Measurements from ENCODE around the gene PPA2. TPM values are rescaled to one million over a fixed set of nuclear protein-coding genes. Genes with fewer than 3 reads are reported as not detected.
"Not testable (repeated sequence)": the region's sequence is repeated elsewhere in the genome, so short reads cannot be mapped to it uniquely, and the experiment has no call there.

PPA2 gene
- total RNA-seq, 1 donor from 2014 or later: 59.2 TPM

DNA sequence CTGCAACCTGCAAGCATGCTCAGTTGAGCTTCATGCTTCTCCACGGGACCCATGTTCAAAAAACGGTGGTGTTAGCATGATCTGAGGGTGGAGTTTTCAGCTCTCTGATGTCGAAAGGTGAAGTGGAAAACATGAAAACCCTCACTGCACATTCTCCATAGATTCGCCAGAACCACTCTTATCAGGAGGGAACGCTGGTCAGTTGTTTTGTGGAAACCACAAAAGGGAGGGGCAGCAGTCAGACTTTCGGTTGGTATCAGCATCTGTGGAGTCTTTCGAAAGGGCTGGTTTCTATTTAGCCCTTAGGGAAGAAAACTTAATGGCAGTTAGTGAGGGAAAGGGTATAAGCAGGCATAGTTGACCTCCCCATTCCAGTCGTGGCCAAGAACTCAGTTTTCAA lies 12.6 kb downstream of the PPA2 start:
- intact Hi-C loops (cut with micrococcal nuclease): no loop called here

DNA sequence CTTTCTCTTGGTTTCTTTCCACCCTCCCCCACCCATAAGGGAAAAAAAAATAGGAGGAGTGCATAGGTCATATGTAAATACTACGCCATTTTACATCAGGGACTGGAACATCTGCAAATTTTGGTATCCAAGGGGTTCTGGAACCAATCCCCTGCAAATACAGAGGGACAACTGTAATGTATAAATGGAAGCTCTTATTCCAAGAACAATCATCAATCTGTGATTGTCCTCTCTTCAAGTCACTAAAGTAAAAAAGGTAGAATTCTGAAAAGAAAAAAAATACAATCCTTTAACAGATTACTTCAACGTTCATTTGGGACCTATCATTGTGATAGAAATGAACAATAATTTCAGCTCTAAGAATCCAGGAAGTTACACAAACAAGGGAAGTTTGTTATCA lies 13.6 kb downstream of the PPA2 start:
- intact Hi-C loops (cut with micrococcal nuclease): no loop called here

DNA sequence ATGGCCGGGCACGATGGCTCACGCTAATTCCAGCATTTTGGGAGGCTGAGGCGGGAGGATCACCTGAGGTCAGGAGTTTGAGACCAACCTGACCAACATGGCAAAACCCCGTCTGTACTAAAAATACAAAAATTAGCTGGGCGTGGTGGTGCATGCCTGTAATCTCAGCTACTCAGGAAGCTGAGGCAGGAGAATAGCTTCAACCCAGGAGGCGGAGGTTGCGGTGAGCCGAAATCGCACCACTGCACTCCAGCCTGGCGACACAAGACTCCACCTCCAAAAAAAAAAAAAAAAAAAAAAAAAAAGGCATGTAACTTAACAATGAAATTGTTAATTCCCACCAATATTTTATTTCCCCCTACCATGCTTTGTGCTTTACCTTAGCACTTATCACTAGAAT lies 15.3 kb downstream of the PPA2 start:
- intact Hi-C loops (cut with micrococcal nuclease): not testable (repeated sequence)

DNA sequence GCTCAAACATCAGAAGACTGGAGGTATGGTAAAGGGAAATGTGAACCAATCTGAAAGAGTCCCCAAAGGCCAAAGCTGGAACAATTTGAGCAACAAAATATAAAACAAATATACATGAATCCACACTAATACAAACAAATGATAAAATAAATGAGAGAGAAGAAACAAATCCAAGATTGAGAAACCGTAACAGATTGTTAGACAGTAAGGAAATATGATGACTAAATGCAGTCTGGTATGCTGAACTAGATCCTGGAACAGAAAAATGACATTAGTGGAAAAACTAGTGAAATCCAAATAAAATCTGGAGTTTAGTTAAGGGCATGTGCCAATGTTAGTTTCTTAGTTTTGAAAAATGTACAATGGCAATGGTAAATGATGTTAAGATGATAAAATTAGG lies 15.9 kb downstream of the PPA2 start:
- intact Hi-C loops (cut with micrococcal nuclease): no loop called here

DNA sequence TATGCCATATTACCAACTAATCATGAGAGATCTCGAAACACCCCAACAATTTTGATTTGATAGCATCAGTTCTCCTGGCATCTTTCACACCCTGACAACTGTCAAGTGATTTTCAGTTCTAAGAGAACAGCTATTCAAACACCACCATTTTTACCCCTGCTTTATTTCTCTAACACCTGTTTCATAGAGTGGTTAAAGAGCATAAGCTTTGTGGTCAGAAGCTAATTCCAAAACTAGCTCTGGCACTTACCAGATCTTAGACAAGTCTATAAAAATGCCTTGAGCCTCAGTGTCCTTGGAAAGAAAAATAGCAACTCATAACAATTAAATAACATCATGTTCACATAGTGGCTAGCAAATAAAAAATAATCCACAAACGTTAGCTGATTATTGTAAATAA lies 17.9 kb downstream of the PPA2 start:
- intact Hi-C loops (cut with micrococcal nuclease): no loop called here

DNA sequence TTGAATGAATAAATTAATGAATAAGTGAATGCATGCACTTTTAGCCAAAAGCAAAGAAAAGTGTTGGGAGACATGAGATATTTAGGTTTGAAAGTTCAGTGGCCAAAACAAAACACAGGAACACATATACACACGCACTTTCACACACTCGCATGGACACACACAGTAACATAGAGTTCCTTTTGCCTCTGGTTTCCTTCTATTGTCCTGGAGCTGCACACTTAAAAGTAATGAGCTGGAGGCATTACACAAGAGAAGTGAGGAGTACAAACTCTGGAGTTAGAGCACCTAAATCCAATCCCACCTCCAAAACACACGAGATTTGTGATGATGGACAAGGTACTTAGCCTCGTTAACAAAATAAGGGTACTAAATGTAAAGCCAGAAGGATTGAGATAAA lies 18.7 kb downstream of the PPA2 start:
- intact Hi-C loops (cut with micrococcal nuclease): no loop called here

DNA sequence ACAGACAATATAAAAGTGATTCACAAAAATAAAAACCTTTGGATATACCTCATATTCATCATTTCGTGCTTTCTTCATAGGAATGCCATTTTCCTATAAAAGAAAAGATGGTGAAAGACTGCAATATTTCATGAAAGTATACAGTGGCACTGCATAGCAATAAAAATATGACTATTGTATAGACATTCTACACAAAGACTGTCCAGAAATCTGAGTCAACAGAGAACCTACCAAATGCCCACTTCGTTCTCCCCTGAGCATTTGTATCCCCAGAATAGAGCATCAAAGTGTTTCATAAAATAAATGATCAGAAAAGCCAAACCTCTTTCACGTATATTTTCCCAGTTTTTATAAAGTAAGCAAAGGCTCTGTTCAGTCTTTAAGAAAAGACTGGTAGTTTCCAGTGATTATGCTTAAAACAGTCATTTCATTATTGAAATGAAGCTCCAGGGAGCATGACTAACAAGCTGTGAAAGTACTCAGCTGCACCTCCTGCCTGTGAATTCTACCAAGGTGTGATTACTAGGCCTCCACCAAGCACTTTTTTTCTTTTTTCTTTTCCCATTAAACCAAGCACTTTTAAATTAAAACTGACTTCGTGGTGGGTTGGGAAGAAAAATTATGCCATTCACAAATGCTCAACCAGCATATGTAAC lies 20.2 kb downstream of the PPA2 start:
- intact Hi-C loops (cut with micrococcal nuclease): no loop called here

DNA sequence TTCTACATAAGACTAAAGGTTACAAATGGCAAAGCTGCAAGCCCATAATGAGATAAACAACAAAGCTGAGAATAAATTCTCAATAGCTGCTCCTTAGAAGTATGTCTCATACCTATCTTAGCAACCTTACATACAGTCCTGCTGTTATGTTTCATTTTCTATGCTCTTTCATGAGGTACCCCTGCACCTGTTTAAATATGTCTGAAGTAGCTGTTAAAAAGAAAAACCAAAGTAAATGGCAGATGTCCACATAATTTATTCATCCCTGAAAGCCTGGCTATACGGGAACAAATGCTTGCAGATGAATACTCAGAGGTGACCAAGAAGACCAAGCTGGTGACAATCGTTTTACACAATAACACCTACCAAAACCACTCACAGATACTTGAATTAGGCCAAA lies 22.5 kb downstream of the PPA2 start:
- intact Hi-C loops (cut with micrococcal nuclease): no loop called here

DNA sequence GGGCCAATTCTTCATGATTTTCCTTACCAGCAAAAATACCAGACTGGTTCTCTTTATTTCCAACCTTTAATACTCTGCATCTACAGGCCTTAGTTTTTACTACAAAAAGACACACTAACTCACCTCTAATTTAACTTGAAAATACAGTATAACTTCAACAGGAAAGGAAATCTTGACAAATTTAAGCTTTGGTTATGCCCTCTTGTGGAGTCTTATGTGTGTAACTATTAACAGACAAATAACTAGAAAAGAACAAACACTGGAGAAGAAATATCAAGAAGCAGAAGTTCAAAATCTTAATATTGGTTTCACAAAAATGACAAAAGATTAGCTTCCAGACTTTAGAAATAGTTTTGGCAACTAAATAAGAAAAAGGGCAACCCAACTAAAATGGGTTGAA lies 33.0 kb downstream of the PPA2 start:
- intact Hi-C loops (cut with micrococcal nuclease): no loop called here

DNA sequence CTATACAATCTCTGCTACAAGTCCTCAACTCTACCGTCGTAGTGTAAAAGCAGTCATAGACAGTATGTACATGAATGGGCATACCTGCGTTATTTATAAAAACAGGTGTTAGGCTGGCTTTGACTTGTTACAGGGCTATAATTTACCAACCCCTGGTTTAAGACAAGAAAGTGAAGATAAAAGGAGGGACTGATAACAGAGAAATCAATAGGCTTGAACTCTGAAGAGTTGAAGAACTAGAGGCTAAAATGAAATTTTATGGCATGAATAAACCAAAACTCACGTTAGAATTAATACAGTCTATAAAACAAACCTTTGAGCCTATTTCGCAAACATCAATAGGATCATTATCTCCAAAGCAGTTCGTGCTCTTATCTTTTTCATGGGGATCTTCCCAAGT lies 36.2 kb downstream of the PPA2 start:
- intact Hi-C loops (cut with micrococcal nuclease): no loop called here

DNA sequence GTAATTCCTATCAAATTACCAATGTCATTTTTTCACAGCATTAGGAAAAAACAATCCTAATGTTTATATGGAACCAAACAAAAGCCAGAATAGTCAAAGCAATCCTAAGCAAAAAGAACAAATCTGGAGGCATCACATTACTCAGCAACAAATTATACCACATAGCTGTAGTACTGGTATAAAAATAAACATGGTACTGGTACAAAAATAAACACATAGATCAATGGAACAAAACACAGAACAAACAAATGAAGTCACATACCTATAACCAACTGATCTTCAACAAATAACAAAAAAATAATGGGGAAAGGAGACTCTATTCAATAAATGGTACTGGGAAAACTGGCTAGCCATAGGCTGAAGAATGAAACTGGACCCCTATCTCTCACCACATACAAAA lies 37.4 kb downstream of the PPA2 start:
- intact Hi-C loops (cut with micrococcal nuclease): no loop called here

DNA sequence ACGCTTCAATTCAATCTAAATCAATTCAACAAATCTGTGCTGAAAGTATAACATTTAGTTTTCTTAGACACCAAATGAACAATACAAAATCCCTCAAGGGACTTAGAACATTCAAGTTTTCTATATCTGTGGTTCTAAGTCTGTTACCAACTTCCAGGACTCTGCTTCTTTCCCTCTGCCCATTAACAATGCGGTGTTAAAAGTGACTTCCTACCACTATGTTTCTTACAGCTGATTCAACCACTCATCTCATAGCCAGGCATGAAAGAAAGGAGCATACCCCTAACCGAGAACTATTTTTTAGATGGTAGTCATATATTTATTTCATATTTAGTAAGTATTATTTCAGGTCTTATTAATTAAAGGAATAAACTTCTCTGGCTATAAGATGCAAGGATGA lies 38.9 kb downstream of the PPA2 start:
- intact Hi-C loops (cut with micrococcal nuclease): no loop called here

DNA sequence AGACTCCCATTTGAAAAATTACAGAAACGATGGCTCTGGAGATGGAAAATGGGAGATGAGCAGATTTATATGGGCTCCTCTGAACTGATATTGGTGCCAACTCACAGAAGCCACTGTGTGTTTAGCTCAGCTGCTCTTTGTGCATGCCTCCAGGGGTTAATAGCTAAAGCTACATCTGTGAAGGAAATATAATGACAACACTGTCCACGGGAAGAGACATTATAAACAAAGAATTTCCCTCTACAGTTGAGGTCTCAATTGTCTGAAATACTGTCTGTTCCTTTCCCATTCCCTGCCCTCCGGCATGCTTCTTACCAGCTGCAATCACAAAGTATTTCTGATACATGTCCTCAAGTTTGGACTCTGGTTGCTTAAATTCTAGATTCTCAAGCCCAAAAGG lies 40.4 kb downstream of the PPA2 start:
- intact Hi-C loops (cut with micrococcal nuclease): no loop called here

DNA sequence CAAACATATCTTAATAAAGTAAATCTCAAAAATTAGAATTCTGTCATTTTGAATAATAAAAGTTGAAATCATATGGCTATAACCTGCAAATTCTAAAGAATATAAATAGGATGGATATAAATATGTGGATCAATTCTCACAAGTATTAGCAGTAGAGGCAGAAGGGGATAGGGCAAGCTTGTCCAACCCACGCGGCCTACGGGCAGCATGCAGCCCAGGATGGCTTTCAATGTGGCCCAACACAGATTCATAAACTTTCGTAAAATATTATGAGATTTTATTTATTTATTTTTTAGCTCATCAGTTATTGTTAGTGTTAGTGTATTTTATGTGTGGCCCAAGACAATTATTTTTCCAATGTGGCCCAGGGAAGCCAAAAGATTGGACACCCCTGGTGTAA lies 41.4 kb downstream of the PPA2 start:
- intact Hi-C loops (cut with micrococcal nuclease): no loop called here

DNA sequence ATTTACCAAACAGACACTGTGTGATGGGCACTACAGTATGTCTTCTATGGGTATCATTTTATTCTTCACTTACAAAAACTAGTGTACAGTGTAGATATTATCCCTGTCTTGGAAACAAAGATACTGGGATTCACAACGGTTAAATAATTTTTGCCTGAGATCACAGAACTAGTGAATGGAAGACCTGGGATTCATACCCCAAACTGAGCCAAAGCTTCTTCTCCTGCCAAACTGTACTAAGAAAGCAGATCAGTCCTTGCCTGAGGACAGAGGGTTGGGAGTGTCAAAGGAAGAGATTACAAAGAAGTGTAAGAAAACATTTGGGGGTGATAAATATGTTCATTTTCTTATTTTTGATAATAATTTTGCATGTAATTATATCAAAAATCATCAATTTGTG lies 43.1 kb downstream of the PPA2 start:
- intact Hi-C loops (cut with micrococcal nuclease): no loop called here

DNA sequence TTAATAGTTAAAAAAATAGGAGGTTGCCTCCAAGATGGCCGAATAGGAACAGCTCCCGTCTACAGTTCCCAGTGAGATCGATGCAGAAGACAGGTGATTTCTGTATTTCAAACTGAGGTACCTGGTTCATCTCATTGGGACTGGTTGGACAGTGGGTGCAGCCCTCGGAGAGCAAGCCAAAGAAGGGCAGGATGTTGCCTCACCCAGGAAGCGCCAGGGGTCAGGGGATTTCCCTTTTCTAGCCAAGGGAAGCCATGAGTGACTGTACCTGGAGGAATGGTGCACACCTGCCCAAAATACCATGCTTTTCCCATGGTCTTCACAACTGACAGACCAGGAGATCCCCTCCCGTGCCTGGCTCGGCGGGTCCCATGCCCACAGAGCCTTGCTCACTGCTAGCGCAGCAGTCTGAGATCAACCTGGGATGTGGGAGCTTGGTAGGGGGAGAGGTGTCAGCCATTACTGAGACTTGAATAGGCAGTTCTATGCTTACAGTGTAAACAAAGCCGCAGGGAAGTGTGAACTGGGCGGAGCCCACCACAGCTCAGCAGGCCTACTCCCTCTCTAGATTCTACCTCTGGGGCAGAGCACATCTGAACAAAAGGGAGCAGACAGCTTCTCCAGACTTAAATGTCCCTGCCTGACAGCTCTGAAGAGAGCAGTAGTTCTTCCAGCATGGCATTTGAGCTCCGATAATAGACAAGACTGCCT lies 47.5 kb downstream of the PPA2 start:
- intact Hi-C loops (cut with micrococcal nuclease): no loop called here

DNA sequence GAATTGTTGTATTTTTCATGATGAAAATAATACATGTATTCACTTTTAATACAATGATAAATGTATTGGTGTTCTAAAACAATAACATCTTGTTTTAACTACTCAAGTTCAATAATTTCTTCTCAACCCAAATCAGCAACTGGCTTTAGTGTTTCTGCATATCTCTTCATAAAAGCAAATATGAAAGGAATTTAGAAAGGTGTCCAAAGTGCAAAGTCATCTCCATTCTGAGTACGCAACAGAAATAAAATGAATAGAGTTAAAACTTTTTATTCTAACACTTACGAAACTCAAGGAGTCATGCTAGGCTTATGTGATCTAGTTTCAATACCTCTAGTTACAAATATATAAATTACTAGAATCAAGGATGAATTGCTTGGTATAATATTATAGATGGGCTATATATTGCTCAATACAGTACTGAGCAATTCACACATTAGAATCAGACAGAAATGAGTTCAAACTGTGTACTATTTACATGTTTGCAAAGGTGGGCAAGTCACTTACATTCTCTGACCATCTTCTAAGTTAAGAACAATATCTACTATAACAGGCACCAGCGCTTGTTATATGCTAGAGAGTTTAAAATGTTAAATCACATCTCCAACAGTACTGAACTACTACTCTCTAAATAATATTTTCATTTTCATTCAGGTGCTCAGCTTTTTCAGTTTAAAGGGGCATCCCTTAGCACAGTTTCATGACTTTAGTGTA lies 51.5 kb downstream of the PPA2 start:
- intact Hi-C loops (cut with micrococcal nuclease): no loop called here

DNA sequence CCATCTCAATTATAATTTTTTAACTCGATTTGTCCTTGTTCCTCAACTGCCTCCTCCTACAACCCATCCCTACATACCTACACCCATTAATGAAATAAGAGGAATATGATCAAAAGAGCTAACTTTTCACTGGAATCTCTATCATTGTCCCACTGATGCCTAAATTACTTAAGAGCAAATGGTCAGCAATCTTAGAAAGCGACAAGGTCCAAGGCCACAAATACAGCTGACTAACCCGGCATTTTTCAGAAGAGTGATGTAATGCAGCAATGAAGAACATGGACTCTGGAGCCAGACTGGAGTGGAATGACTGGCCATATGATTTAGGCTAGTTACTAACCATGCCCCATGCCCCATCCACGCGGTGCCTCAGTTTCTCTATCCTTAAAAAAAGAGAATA lies 56.2 kb downstream of the PPA2 start:
- intact Hi-C loops (cut with micrococcal nuclease): no loop called here

DNA sequence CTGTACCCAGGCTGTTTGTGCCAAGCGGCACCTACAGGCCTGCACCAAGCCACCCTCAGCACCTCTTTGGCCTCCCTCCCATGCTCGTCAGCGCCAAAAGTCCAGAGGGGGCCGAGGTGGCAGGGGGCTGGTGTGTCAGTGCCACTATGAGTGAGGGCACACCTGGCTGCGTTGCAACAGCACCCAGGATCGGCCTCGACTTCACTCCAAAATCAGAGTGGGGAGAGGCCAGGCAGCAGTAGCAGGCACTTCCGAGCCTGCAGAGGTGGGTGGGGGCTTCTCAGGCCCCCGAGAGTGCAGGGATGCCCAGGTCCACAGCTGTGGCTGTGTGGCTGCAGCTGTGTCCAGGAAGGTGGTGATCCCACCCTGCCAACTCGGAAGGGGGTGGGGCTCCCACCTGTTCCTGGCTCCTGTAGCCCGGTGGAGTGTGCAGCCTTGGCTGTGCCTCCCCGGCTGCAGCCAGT lies 58.5 kb downstream of the PPA2 start:
- intact Hi-C loops (cut with micrococcal nuclease): no loop called here

DNA sequence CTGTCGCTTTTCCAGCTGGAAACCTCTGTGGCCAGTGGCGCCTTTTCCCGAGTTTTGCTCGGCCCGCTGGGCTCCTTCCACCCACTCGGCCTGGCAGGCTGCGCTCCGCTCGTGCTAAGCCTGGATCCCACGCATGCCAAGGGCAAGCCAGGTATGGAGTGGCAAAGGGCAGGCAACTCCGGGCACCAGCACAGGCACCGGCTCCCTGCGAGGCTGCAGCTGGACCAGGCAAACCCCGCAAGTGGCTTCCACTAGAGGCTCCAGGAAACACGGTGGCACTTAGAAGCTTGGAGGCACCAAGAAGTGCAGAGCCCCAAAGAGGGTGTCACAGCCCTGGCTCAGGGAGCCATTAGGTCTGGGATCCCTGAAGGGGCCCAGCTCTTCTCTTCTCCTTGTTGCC lies 59.5 kb downstream of the PPA2 start:
- intact Hi-C loops (cut with micrococcal nuclease): no loop called here

DNA sequence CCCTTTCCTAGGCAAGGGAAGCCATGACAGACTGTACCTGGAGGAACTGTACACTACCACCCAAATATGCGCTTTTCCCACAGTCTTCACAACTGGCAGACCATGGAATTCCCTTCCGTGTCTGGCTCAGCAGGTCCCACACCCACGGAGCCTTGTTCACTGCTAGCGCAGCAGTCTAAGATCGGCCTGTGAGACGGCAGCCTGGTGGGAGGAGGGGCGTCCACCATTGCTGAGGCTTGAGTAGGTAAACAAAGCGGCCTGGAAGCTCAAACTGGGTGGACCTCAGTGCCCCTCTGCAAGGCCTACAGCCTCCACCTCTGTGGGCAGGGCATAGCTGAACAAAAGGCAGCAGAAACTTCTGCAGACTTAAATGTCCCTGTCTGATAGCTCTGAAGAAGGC lies 64.7 kb downstream of the PPA2 start:
- intact Hi-C loops (cut with micrococcal nuclease): not testable (repeated sequence)

DNA sequence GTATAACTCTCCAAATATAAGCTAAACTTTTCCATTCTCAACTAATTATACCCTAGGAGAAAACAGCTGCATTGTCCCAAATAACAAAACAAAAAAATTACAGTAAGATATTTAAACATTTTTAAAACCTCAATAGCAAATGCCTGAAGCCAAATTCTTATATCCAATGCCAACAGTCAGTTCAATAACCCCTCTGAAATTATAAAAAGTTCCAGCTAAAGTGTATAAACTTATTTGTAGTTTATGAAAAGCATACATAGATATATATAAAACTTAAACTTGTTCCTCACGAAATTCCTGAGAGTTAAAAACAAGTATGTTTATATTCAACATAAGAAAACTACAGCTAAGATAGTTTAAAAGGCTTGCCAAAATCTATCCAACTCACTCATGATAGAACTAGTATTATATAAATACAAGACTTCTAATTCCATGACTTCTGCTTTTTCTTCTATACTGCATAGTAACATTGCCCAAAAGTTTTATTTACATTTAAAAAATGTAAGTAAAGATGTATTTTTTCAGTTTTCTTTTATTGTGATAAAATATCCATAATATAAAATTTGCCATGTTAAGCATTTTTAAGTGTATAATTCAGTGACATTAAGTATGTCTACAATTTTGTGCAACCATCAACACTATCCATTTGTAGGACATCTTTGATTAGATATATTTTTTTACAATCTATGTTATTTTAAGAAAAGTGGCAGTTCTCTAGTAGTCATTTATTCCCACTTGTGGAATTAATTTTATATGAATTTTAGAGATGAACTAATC lies 72.8 kb downstream of the PPA2 start:
- intact Hi-C loops (cut with micrococcal nuclease): no loop called here
